ENCODE measurements around the gene PIPOX.

- TF ChIP-seq CTCF (IDR thresholded peaks at IDR 0.05), result no peak
- no peak for TF ChIP-seq EP300 (IDR thresholded peaks at IDR 0.05)
These were observed 39.7 kb upstream of the PIPOX start for GRCh38 chr17:29003289-29003688.

All from gastroesophageal sphincter (tissue), 3 donors.